Stimulated activated CD8-positive, alpha-beta memory T cell treated with anti-CD3 and anti-CD28 coated beads, Interleukin-15, amount 100 ng/mL, for 1 hour (primary cell): Measurements from ENCODE around the gene NR2C2AP.
"Not testable (repeated sequence)": the region's sequence is repeated elsewhere in the genome, so short reads cannot be mapped to it uniquely, and the experiment has no call there.

Experiments used
- DNase-seq: peaks from one replicate; pipeline ENCODE4 v3.0.0-alpha.2; 2020; ENCODE audit warnings: low read depth

NR2C2AP gene, protein sequence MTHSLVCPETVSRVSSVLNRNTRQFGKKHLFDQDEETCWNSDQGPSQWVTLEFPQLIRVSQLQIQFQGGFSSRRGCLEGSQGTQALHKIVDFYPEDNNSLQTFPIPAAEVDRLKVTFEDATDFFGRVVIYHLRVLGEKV

DNA sequence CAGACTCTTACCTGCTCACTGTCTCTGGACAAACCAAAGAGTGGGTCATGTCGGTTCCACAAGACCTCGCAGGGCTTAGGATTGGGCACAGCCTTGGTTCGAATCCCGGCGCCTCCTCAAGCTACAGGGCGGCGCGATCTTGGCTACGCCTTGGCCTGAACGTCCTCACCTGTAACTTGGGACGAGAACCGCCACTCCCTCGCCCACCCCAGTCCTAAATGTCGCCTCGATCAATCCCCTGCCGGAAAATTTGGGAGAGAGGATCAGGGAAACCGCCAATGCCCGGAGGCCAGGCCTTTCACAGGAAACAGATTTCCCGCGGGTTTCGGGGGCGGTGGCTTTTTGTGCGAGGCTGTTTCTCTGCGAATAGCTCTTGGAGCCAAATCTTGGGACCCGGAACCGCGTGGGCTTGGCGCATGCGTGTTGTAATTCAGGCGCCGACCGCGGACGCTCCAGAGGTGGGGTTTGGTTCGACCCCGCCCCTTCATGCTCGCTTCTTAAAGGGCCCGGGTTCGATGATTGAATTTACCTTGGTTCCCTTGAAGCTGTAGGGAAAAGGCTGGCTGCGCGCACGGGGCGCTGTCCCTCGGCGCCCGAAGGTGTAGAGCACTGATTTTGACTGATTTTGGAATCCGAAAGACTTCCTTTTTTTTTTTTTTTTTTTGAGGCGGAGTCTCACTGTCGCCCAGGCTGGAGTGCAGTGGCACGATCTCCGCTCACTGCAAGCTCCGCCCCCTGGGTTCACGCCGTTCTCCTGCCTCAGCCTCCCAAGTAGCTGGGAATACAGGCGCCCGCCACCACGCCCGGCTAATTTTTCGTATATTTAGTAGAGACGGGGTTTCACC lies at the start of gene NR2C2AP:
Gene NR2C2AP (minus strand): TSS at position 403 of the 845 bp plus-strand sequence. CDS start 354 bp downstream, at position 49.
- DNase-seq = peak; percentile 85

DNA sequence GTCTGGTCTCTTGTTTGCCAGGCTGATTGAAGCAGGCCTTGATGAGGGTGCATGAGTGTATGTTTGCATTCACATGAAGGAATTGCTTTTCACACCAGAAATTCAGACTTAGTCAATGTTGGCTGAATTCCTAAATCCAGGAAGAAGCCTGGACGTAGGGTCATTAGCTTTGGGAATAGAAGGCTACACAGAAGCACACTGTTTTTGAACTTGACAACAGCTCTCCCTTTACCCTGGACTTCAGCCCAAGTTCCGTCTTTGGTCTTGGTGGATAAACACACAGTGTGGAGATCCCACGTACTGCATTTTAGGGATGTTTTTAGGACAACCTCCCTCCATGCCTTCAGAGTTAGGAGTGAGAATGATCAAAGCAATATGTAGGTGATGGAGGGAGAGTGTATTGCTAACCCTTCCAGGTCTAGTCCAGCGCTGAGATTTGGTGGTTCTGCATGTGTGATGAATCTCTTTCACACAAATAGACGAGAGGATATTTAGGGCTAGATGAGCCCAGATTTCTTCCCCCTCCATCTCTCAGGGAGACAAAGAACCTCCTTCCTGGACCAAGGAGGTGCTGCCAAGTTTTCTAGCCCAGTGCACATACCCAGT lies 47.1 kb upstream of the NR2C2AP start:
- DNase-seq = no peak

DNA sequence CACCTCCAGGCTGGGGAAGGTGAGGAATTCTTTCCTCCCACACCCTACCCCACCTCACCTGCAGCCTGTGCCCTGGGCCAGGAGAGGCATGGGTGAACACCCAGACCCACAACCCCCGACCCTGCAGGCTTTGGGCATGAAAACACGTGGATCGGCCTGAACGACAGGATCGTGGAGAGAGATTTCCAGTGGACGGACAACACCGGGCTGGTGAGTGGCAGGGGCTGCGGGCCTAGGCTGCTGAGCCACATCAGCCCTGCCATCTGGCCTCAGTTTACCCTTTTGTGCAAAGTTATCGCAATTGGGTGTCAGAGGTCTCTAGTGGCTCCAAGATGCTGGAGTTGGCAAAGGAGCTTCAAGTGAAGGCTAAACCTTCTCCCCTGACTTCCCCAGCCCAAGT lies 37.3 kb upstream of the NR2C2AP start:
- DNase-seq = no peak

DNA sequence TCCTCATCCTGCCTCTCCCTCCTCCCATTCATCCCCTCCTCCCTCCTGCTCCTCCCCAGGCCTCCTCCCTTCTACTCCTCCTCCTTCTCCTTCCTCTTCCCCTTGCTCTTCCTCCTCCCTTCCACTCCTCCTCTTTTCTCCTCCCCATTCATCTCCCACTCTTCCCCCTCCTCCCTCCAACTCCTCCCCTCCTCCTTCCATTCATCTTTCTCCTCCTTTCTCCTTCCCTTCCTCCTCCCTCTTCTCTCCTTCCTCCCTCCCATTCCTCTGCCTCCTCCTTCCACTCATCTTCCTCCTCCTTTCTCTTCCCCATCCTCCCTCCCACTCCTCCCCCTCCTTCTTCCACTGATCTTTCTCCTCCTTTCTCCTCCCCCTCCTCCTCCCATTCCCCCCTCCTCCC lies 36.5 kb upstream of the NR2C2AP start:
- DNase-seq = no peak

DNA sequence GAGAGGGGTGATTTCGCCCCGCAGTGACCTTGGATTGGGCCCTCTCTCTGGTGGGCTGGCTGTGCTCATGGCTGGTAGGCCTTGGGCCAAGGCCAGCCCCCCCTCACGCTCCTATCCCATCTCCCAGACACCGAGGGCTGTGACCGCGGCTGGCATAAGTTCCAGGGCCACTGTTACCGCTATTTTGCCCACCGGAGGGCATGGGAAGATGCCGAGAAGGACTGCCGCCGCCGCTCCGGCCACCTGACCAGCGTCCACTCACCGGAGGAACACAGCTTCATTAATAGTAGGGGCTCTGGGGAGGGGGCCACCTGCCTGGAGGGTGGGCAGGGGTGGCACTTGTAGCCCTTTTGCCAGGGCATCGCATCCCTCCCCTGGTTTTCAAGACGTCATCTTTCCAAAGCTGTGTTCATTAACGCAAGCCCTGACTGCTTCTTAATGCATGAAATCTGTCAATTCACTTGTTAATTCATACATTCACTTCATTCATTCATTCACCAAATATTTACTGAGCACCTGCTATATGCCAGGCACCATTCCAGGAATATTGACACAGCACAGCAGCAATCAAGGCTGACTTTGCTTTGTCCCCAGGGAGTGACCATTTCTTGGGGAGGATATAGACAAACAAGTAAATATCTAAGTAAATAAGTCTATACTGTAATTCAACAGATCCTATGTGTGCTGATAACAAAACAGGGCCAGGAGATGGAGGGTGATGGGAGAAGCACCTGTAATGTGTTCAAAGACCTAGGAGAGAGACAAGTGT lies 35.1 kb upstream of the NR2C2AP start:
- DNase-seq = no peak

DNA sequence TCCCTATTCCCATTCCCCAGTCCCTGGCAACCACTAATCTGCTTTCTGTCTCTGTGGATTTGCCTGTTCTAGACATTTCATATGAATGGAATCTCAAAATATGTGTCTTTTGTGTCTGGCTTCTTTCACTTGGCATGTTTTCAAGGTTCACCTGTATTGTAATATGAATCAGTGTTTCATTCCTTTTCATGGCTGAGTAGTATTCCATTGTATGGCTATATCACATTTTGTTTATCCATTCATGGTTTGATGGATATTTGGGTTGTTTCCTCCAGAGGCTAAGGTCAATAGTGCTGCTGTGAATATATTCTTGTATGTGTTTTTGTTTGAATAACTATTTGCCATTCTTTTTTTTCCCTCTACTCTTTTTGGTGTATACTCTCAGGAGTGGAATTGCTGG lies 33.0 kb upstream of the NR2C2AP start:
- no peak for DNase-seq

DNA sequence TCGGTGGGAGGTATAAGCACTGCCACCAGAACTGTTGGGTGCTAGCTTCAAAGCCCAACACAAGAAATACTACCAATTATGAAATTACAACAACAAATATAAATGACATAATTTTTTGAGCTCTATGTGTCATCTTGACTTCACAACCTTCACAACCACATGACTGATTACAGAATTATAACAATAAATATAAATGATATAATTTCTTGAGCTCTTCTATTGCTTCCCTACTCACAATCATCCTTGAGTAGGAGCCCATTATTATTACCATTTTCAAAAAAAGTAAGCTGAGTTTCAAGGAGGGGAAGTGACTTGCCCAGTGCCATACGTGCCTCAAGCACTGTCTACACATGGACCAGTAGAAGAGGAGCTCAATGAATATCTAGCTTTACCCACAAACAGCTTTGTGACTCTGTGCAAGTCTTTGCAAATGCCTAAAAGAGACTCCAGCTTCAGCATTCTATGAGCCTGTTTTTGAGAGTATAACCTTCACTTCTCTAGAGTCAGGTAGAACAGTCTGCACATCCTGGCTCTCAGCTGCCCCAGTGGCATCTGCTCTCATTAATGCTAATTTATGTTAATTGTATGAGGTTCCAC lies 31.1 kb upstream of the NR2C2AP start:
- no peak for DNase-seq

DNA sequence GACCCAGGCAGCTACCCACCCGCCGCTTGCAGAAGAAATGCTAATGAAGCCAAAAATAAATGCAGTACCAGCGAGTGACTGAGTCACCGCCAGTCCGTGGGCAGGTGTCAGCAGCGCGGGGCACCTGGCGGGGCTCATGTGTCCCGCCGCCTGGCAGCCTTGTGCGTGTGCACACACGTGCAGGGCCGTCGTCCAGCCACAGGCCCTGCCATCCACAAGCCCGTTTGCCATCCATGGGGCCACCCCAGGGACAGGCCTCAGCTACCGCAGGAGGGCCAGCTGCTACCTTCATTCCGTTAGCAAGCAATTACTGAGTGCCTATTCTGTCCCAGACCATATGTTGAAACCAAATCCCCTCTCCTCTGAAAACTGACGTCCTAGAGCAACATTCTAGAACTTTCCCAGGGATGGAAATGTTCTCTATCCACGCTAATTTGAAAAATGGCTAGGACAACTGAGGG lies 29.1 kb upstream of the NR2C2AP start:
- DNase-seq = no peak

DNA sequence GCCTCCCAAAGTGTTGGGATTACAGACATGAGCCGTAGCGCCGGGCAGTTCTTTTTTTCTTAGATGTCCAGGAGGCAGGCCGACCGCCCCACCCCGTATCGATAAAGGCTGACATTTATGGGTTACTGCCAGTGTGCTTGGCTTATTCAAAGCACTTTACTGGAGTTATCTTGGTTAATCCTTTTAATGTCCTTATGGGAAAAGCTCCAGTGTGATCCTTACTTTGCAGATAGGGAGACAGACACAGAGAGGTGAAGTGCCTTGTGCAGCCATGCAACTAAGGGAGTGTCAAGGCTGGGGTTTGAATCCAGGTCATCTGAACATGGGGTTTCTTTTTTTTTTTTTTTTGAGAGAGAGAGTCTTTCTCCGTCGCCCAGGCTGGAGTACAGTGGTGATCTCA lies 27.8 kb upstream of the NR2C2AP start:
- no peak for DNase-seq

DNA sequence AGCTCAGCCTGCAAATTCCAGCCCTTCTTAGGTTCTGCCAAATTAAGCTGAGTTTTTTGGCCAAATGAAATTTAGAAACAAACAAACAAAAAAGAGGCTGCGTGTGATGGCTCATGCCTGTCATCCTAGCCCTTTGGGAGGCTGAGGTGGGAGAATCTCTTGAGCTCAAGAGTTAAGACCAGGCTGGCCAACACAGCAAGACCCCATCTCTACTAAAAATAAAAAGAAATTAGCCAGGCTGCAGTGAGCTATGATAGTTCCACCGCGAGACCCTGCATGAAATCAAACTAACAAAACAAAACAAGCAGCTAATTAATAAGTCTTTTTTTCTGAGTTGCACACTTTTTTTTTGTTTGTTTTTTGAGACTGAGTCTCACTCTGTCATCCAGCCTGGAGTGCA lies 26.5 kb upstream of the NR2C2AP start:
- DNase-seq = no peak

DNA sequence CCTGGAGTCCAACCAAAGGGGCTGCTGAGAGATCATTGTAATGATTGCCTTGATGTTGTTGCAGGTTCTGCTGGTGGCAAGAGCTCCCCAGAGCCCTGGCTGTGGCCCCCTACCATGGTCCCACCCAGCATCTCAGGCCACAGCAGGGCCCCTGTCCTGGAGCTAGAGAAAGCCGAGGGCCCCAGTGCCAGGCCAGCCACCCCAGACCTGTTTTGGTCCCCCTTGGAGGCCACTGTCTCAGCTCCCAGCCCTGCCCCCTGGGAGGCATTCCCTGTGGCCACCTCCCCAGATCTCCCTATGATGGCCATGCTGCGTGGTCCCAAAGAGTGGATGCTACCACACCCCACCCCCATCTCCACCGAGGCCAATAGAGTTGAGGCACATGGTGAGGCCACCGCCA lies 24.0 kb upstream of the NR2C2AP start:
- DNase-seq = no peak

DNA sequence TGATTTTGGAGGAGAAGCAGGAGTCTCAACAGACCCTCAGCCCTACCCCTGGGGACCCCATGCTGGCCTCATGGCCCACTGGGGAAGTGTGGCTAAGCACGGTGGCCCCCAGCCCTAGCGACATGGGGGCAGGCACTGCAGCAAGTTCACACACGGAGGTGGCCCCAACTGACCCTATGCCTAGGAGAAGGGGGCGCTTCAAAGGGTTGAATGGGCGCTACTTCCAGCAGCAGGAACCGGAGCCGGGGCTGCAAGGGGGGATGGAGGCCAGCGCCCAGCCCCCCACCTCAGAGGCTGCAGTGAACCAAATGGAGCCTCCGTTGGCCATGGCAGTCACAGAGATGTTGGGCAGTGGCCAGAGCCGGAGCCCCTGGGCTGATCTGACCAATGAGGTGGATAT lies 23.4 kb upstream of the NR2C2AP start:
- DNase-seq = no peak

DNA sequence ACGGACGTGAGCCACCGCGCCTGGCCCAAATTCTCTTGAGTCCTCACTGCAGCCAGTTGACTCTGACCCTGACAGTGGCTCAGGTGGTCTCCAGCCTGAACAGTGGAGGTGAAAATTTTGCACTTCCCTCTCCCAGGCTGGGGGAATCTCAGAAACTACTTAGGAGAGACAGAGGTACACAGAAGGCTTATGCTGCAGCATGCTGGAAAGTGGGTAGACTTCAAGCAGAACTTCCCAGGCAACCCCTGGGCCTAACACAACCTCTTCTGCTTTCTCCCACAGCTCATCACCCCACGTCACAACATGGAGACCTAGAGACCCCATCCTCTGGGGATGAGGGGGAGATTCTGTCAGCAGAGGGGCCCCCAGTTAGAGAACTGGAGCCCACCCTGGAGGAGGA lies 23.0 kb upstream of the NR2C2AP start:
- DNase-seq = no peak

DNA sequence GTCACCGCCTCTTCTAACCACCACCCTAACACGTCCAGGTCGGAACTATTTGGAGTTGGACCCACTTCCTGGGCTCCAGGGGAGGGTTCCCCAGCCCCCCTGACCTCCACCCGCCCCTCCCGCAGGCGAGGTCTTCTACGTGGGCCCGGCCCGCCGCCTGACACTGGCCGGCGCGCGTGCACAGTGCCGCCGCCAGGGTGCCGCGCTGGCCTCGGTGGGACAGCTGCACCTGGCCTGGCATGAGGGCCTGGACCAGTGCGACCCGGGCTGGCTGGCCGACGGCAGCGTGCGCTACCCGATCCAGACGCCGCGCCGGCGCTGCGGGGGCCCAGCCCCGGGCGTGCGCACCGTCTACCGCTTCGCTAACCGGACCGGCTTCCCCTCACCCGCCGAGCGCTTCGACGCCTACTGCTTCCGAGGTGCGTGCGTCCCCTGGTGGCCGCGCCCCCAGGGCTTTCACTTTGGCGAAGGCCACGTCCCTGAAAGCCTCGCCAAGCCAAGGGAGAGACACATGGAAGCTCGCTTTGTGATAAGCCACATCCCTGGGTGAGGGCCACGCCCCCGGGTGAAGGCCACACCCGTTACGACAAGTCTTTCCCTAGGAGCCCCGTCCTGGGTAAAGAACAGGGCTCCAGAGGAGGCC lies 21.8 kb upstream of the NR2C2AP start:
- peak; percentile 49 for DNase-seq

DNA sequence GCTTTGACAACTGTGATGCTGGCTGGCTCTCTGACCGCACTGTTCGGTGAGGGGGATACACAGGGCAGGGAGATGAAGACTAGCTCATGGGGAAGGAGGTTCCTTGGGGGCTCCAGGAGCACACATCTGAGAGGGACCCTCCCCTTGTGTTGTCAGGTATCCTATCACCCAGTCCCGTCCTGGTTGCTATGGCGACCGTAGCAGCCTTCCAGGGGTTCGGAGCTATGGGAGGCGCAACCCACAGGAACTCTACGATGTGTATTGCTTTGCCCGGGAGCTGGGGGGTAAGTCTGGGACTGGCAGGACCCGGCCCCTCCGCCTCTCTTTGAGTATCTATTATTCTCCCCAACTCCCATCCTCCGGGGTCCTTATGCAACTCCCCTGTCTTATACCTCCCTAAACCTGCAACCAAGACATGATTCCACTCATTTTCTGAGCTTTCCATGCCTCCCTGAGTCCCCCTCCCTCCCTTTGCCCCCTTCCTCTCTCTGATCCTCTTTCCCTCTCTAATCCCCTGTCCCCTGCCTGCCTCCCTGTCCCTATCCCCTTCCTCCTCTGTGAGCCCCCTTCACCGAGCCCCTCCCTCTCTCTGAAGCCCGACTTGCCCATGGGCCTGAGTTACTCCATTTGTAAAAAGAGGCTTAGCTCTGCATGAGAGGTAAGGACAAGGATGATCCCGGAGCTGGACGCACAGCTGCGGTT lies 21.1 kb upstream of the NR2C2AP start:
- no peak for DNase-seq

DNA sequence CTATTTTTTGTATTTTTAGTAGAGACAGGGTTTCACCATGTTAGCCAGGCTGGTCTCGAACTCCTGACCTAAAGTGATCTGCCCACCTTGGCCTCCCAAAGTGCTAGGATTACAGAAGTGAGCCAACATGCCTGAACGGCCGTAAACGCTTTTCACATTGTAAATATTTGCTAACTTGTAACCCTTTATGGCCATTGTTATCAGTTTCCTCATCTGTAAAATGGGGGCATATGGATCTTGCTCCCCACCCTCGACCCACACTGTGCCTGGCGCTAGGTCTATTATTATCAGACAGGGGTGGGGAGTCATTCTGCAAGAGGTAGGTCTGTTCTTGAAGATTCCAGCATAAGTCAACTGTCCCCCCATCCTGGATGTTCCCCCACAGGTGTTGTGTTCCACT lies 20.4 kb upstream of the NR2C2AP start:
- no peak for DNase-seq

DNA sequence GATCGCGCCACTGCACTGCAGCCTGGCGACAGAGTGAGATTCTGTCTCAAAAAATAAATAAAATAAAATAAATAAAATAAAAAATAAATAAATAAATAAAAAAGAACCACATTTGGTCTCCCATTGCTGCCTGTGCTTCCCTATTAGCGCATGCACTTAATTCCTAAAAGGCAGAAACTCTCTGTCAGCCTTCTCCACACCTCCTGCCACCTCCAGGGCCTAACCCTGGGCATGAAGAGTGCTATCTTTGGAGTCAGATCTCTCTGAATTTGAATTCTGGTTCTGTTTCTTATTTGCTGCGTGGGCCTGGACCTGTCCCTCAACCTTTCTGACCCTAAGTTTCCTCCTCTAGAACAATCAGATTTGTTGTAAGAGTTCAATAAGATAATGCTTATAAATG lies 19.8 kb upstream of the NR2C2AP start:
- DNase-seq = no peak

DNA sequence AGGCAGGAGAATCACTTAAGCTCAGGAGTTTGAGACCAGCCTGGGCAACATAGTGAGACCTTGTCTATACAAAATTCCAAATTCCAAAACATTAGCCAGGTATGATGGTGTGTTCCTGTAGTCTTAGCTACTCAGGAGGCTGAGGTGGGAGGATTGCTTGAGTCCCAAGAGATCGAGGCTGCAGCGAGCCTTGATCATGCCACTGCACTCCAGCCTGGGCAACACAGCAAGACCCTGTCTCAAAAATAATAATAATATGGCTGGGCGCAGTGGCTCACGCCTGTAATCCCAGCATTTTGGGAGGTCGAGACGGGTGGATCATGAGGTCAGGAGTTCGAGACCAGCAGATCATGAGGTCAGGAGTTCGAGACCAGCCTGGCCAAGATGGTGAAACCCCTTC lies 17.8 kb upstream of the NR2C2AP start:
- not testable (repeated sequence) for DNase-seq

DNA sequence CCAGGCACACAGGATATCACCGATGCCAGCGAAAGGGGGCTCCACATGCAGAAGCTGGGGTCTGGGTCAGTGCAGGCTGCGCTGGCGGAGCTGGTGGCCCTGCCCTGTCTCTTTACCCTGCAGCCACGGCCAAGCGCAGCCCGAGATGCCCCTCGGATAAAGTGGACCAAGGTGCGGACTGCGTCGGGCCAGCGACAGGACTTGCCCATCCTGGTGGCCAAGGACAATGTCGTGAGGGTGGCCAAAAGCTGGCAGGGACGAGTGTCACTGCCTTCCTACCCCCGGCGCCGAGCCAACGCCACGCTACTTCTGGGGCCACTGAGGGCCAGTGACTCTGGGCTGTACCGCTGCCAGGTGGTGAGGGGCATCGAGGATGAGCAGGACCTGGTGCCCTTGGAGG lies 15.7 kb upstream of the NR2C2AP start:
- no peak for DNase-seq

DNA sequence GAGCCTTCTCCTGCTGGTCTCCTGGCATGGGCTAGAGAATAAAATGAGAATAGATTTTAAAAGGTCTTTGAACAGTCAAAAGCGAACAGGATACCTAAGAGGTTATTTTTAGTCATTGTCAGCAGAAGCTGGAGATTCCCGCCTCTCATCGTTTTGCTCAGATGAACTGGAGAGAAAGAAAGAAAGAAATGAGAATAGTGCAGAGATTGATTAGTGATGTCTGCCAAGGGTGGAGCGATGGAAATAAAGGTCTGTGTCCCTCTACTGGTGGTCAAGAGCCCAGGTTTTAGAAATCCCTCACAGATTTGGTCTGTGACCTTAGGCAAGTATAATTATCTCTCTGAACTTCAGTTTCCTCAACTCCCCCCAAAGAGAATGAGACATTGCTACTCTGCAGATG lies 13.9 kb upstream of the NR2C2AP start:
- DNase-seq = no peak

DNA sequence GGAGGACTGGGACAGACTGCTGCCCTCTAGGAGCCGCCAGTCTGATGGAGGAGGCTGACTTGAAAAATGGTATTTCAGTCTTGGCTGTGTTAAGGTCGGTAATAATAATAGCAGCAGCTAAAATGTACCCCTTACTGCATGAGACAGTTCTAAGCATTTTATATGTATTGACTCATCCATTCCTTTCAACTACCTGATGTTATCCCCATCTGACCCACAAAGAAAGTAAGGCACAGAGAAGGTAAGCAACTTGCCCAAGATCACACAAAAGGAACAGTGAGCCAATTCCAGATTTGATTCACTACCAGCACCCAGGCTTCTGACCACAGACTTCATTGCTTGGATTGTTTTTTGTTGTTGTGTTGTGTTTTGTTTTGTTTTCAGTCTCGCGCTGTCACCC lies 12.6 kb upstream of the NR2C2AP start:
- no peak for DNase-seq
